ENCODE data around the gene DENND6A. TPM values are rescaled to one million over a fixed set of nuclear protein-coding genes. Genes with fewer than 3 reads are reported as not detected.

The DENND6A gene
- total RNA-seq, 1 donor from 2014 or later: 35.4 TPM

DNA sequence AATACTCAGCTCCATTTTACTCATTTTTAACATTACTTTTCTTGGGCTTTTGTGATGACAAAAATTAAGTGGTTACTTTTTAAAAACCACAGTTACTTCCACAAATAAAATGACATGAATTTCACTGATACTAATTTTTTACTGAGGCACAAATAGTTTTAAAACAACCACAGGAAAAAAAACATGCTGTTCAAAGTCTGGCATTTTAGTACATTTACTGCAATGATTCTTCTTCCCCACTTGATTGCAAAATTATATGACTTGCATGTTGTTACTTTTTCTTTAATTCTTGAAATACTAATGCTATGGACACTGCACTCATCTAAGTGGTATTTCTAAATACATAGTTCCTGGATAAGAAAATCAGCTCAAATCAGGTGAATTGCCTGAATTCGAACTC, 38.4 kb upstream of the DENND6A start:
- Histone ChIP-seq H3K4me3 (no peak overlapping the region), H3F3A (ENCODE audit: low read depth) (no peaks in the 10 kb centered on the region), H3K27me3 (no peaks in the 10 kb centered on the region), H3K4me1 (no peaks in the 10 kb centered on the region), H3K4me2 (no peak overlapping the region), H3K79me2 (ENCODE audit: low read depth) (no peaks in the 10 kb centered on the region), H3K9me3 (ENCODE audit: low read depth) (no peaks in the 10 kb centered on the region), H2AFZ (replicated peaks) (no peak overlapping the region), H3K9ac (no peak overlapping the region), H3K36me3 (no peaks in the 10 kb centered on the region), H4K20me1 (ENCODE audit: low read depth) (no peaks in the 10 kb centered on the region), H3K27ac (no peak overlapping the region)
- Mint-ChIP-seq H3K27me3 (ENCODE audit: insufficient read depth, low read depth) (peaks cover 5% of the 10 kb centered on the region), H3K36me3 (no peaks in the 10 kb centered on the region), H3K27ac (no peak overlapping the region), H3K9me3 (no peaks in the 10 kb centered on the region), H3K4me1 (peaks cover 8% of the 10 kb centered on the region), H3K4me3 (no peak overlapping the region)
- TF ChIP-seq EZH2phosphoT487 (IDR thresholded peaks at IDR 0.05) (no peak), EZH2 (IDR thresholded peaks at IDR 0.05) (no peak)
- TF ChIP-seq, protein P1, sequence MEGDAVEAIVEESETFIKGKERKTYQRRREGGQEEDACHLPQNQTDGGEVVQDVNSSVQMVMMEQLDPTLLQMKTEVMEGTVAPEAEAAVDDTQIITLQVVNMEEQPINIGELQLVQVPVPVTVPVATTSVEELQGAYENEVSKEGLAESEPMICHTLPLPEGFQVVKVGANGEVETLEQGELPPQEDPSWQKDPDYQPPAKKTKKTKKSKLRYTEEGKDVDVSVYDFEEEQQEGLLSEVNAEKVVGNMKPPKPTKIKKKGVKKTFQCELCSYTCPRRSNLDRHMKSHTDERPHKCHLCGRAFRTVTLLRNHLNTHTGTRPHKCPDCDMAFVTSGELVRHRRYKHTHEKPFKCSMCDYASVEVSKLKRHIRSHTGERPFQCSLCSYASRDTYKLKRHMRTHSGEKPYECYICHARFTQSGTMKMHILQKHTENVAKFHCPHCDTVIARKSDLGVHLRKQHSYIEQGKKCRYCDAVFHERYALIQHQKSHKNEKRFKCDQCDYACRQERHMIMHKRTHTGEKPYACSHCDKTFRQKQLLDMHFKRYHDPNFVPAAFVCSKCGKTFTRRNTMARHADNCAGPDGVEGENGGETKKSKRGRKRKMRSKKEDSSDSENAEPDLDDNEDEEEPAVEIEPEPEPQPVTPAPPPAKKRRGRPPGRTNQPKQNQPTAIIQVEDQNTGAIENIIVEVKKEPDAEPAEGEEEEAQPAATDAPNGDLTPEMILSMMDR (IDR thresholded peaks at IDR 0.05): no peak
- no peak for DNase-seq (ENCODE audit: low spot score)

DNA sequence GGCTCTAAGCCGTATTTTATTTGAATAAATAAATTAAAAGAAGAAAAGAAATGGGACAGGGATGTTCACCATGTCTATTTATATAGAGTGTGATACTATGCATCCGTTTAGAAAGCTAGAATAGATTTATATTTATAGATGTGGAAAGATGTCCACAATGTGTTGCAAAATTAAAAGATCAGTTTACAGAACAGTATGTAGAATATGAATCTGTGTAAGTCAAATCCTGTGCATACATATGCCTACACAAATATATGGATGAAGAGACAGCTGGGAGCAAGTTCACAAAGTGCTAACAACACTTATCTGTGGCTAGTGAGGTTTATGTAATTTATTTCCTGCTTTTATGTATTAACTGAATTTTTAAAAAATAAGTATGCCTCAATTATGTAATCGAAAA, 37.8 kb upstream of the DENND6A start:
- H3K36me3 ChIP-seq: no peaks in the 10 kb centered on the region
- Mint-ChIP-seq H3K4me3 (no peak overlapping the region), H3K4me1 (peaks cover 8% of the 10 kb centered on the region), H3K27ac (no peak overlapping the region), H3K9me3 (no peaks in the 10 kb centered on the region), H3K27me3 (ENCODE audit: insufficient read depth, low read depth) (peaks cover 5% of the 10 kb centered on the region), H3K36me3 (no peaks in the 10 kb centered on the region)
- no peak overlapping the region for H2AFZ ChIP-seq (replicated peaks)
- H3K79me2 ChIP-seq (ENCODE audit: low read depth): no peaks in the 10 kb centered on the region
- H3K9me3 ChIP-seq (ENCODE audit: low read depth): no peaks in the 10 kb centered on the region
- DNase-seq (ENCODE audit: low spot score): no peak
- no peaks in the 10 kb centered on the region for H3F3A ChIP-seq (ENCODE audit: low read depth)
- no peaks in the 10 kb centered on the region for H4K20me1 ChIP-seq (ENCODE audit: low read depth)
- no peak overlapping the region for H3K27ac ChIP-seq
- no peaks in the 10 kb centered on the region for H3K27me3 ChIP-seq
- H3K4me2 ChIP-seq: no peak overlapping the region
- H3K4me3 ChIP-seq: no peak overlapping the region
- H3K9ac ChIP-seq: no peak overlapping the region
- H3K4me1 ChIP-seq: no peaks in the 10 kb centered on the region
- TF ChIP-seq EZH2phosphoT487 (IDR thresholded peaks at IDR 0.05): no peak

DNA sequence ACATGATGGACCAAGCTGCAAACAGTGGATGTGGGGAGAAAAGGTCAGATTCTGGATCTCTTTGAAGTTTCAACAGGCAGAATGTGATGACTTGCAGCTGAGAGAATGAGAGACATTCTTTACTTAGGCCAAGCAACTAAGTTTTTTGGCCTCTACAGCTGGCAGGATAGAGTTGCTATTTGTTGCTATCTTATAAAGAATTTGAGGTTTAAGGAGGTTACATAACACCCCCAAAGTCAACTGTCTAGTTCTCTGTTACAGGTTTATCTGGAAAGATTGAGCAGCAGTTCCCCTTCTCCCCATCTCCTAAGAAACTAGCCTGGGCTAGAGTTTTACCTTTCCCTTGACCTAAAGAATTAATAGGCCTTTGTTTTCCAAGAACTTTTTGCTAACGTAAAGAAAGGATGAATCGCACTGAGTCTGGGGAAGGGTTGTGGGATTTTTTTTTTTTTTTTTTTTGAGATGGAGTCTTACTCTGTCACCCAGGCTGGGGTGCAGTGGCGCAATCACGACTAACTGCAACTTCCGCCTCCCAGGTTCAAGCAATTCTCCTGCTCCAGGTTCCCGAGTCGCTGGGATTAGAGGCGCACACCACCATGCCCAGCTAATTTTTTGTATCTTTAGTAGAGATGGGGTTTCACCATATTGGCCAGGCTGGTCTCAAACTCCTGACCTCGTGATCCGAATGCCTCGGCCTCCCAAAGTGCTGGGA, 36.6 kb upstream of the DENND6A start:
- Histone ChIP-seq H3K4me3 (no peak overlapping the region), H3K4me1 (no peaks in the 10 kb centered on the region), H3K79me2 (ENCODE audit: low read depth) (no peaks in the 10 kb centered on the region), H3K9me3 (ENCODE audit: low read depth) (no peaks in the 10 kb centered on the region), H3K27me3 (no peaks in the 10 kb centered on the region), H2AFZ (replicated peaks) (no peak overlapping the region), H3K36me3 (no peaks in the 10 kb centered on the region), H3K27ac (no peak overlapping the region), H3K4me2 (no peak overlapping the region), H3F3A (ENCODE audit: low read depth) (no peaks in the 10 kb centered on the region), H3K9ac (no peak overlapping the region), H4K20me1 (ENCODE audit: low read depth) (no peaks in the 10 kb centered on the region)
- Mint-ChIP-seq H3K9me3 (no peaks in the 10 kb centered on the region), H3K27ac (no peak overlapping the region), H3K4me1 (peaks cover 6% of the 10 kb centered on the region), H3K27me3 (ENCODE audit: insufficient read depth, low read depth) (peaks cover 5% of the 10 kb centered on the region), H3K36me3 (no peaks in the 10 kb centered on the region), H3K4me3 (no peak overlapping the region)
- DNase-seq (ENCODE audit: low spot score): no peak
- TF ChIP-seq EZH2phosphoT487 (IDR thresholded peaks at IDR 0.05) (no peak), EZH2 (IDR thresholded peaks at IDR 0.05) (no peak)
- TF ChIP-seq, protein P1 (IDR thresholded peaks at IDR 0.05): no peak

DNA sequence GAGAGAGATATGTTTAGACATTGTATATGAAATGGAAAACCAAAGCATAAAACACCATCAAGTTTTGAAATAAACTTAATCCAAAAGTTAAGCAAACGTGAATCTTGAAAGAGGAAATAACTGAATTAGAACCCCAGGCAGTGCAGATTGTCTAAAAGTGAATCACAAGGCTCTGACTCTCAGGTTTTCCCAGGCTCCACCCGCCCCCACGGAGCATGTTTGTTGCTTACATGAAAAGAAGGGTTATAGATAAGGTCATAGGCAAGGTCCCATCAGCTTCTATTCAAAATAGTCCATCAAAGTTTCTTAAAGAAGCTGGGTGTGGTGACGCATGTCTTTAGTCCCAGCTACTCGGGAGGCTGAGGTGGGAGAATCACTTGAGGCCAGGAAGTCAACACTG, 34.2 kb upstream of the DENND6A start:
- H3K9me3 ChIP-seq (ENCODE audit: low read depth): no peaks in the 10 kb centered on the region
- no peaks in the 10 kb centered on the region for H3K79me2 ChIP-seq (ENCODE audit: low read depth)
- H3K36me3 ChIP-seq: no peaks in the 10 kb centered on the region
- no peak overlapping the region for H3K4me2 ChIP-seq
- H3K27ac ChIP-seq: no peak overlapping the region
- H3K9me3 Mint-ChIP-seq: no peaks in the 10 kb centered on the region
- DNase-seq (ENCODE audit: low spot score): no peak
- no peak overlapping the region for H3K27ac Mint-ChIP-seq
- H3K27me3 Mint-ChIP-seq (ENCODE audit: insufficient read depth, low read depth): peaks cover 5% of the 10 kb centered on the region
- no peaks in the 10 kb centered on the region for H3K4me1 ChIP-seq
- no peak overlapping the region for H2AFZ ChIP-seq (replicated peaks)
- no peaks in the 10 kb centered on the region for H3K27me3 ChIP-seq
- H4K20me1 ChIP-seq (ENCODE audit: low read depth): no peaks in the 10 kb centered on the region
- peaks cover 3% of the 10 kb centered on the region for H3K4me1 Mint-ChIP-seq
- no peak overlapping the region for H3K9ac ChIP-seq
- H3K4me3 Mint-ChIP-seq: no peak overlapping the region
- no peak for TF ChIP-seq EZH2phosphoT487 (IDR thresholded peaks at IDR 0.05)
- TF ChIP-seq, protein P1 (IDR thresholded peaks at IDR 0.05): no peak
- no peak for TF ChIP-seq EZH2 (IDR thresholded peaks at IDR 0.05)
- H3K36me3 Mint-ChIP-seq: no peaks in the 10 kb centered on the region
- H3K4me3 ChIP-seq: no peak overlapping the region
- no peaks in the 10 kb centered on the region for H3F3A ChIP-seq (ENCODE audit: low read depth)

Data from neural progenitor cell (in vitro differentiated cells).